ENCODE results near the gene FEV. TPM values are rescaled to one million over a fixed set of nuclear protein-coding genes. Genes with fewer than 3 reads are reported as not detected.
A peak's percentile ranks its signal among the peaks of the same experiment; 100 is the strongest.

Gene FEV
- total and polyA plus RNA-seq, 11 donors, result not detected

- ATAC-seq, result no peak
- WGBS, 4 donors, result 0 to 2% (median 2%) methylated on average over 2 to 67 of the region's 67 CpGs
- TF ChIP-seq POLR2A (IDR thresholded peaks at IDR 0.05), result no peak
- TF ChIP-seq CTCF (IDR thresholded peaks at IDR 0.05), result no peak
- Histone ChIP-seq H3K27me3 (peaks cover 44 to 92% (median 69%) of the 10 kb centered on the region in 9 donors), H3K4me3 (peak overlapping the region; percentile 15 to 52 (median 40)), H3K36me3 (no peaks in the 10 kb centered on the region), H3K4me1 (peaks cover 0 to 20% (median 3%) of the 10 kb centered on the region in 12 donors), H3K27ac (no peak overlapping the region), H3K9me3 (no peaks in the 10 kb centered on the region)
- DNase-seq, result no peak
- intact Hi-C loops (cut with DNase I), result no loop called here
These were observed 25.1 kb downstream of the FEV start for GRCh38 chr2:218959761-218960308.

GRCh38 chr2:218959141-218959731 is 25.7 kb downstream of the FEV start, which contains the start of gene CDK5R2:
CDK5R2 (plus strand) TSS chr2:218959666; CDS start chr2:218959821, 155 bp downstream.
- intact Hi-C loops (cut with DNase I), result no loop called here
- DNase-seq (peak; percentile 68 to 81 (median 73)), ATAC-seq (peak; percentile 55 to 91 (median 82))
- Histone ChIP-seq H3K27me3 (peaks cover 44 to 91% (median 67%) of the 10 kb centered on the region in 9 donors), H3K27ac (no peak within 1 kb of the TSS), H3K9me3 (no peaks in the 10 kb centered on the region), H3K36me3 (no peaks in the 10 kb centered on the region), H3K4me3 (peak within 1 kb of the TSS; percentile 15 to 52 (median 40)), H3K4me1 (peaks cover 0 to 20% (median 3%) of the 10 kb centered on the region in 12 donors)
- 1 to 2% (median 2%) methylated on average over 13 to 37 of the region's 37 CpGs for WGBS, 4 donors
- no peak for TF ChIP-seq CTCF (IDR thresholded peaks at IDR 0.05)
- no peak for TF ChIP-seq POLR2A (IDR thresholded peaks at IDR 0.05)

GRCh38 chr2:218958276-218958675 is 26.7 kb downstream of the FEV start:
- DNase-seq (no peak), ATAC-seq (no peak)
- TF ChIP-seq POLR2A (IDR thresholded peaks at IDR 0.05) (no peak), CTCF (IDR thresholded peaks at IDR 0.05) (no peak)
- Histone ChIP-seq H3K4me3 (no peak overlapping the region), H3K27me3 (peaks cover 38 to 91% (median 58%) of the 10 kb centered on the region in 9 donors), H3K36me3 (no peaks in the 10 kb centered on the region), H3K9me3 (no peaks in the 10 kb centered on the region), H3K4me1 (peaks cover 0 to 20% (median 3%) of the 10 kb centered on the region in 12 donors), H3K27ac (no peak overlapping the region)
- WGBS, 4 donors, result 85 to 100% (median 92%) methylated on average over 1 of the region's 1 CpG
- intact Hi-C loops (cut with DNase I), result no loop called here

GRCh38 chr2:218957671-218958070 is 27.3 kb downstream of the FEV start:
- peaks cover 0 to 20% (median under 1%) of the 10 kb centered on the region in 12 donors for H3K4me1 ChIP-seq
- no peak overlapping the region for H3K4me3 ChIP-seq
- DNase-seq, result no peak
- TF ChIP-seq CTCF (IDR thresholded peaks at IDR 0.05) (no peak), POLR2A (IDR thresholded peaks at IDR 0.05) (no peak)
- H3K9me3 ChIP-seq, result no peaks in the 10 kb centered on the region
- WGBS, 4 donors, result 71 to 81% (median 76%) methylated on average over 4 of the region's 4 CpGs
- H3K27ac ChIP-seq, result no peak overlapping the region
- intact Hi-C loops (cut with DNase I), result no loop called here
- ATAC-seq, result no peak
- H3K36me3 ChIP-seq, result no peaks in the 10 kb centered on the region
- H3K27me3 ChIP-seq, result peaks cover 35 to 87% (median 52%) of the 10 kb centered on the region in 9 donors
